ENCODE data around the gene RCSD1.
A peak's percentile ranks its signal among the peaks of the same experiment; 100 is the strongest.

RCSD1 gene

GRCh38 chr1:167744901-167745300 lies 114.9 kb downstream of the RCSD1 start:
- Histone ChIP-seq H3K4me3 (no peak overlapping the region), H3K27ac (no peak overlapping the region), H3K27me3 (no peaks in the 10 kb centered on the region), H3K4me1 (peaks cover 45% of the 10 kb centered on the region), H3K9ac (no peak overlapping the region), H3K4me2 (no peak overlapping the region), H4K20me1 (peaks cover 4% of the 10 kb centered on the region; the same call in 1 of the 2 replicates), H3K9me3 (0 out of 2 replicates have a peak, but pooled peaks cover 2% of the 10 kb centered on the region), H3K36me3 (peaks cover 5% of the 10 kb centered on the region; the same call in 1 of the 2 replicates)
- TF ChIP-seq Cebpa-rat (IDR thresholded peaks at IDR 0.05), result no peak

- H3K9ac ChIP-seq, result no peak overlapping the region
Observed at GRCh38 chr1:167746013-167746672, 116.1 kb downstream of the RCSD1 start.

GRCh38 chr1:167746988-167747655 lies 117.1 kb downstream of the RCSD1 start:
- H3K27me3 ChIP-seq, result no peaks in the 10 kb centered on the region
- 0 out of 2 replicates have a peak, but pooled peaks cover 2% of the 10 kb centered on the region for H3K9me3 ChIP-seq
- TF ChIP-seq Cebpa-rat (IDR thresholded peaks at IDR 0.05), result no peak
- H3K4me2 ChIP-seq, result no peak overlapping the region
- no peak overlapping the region for H3K4me3 ChIP-seq
- no peak overlapping the region for H3K27ac ChIP-seq
- H3K4me1 ChIP-seq, result peaks cover 62% of the 10 kb centered on the region
- H3K9ac ChIP-seq, result no peak overlapping the region
- H4K20me1 ChIP-seq, result no peaks in the 10 kb centered on the region; the same call in 1 of the 2 replicates
- peaks cover 5% of the 10 kb centered on the region; the same call in 1 of the 2 replicates for H3K36me3 ChIP-seq

More at GRCh38 chr1:167746013-167746672, 116.1 kb downstream of the RCSD1 start:
- Histone ChIP-seq H3K4me2 (no peak overlapping the region), H3K27me3 (no peaks in the 10 kb centered on the region), H3K4me1 (peaks cover 58% of the 10 kb centered on the region), H3K9me3 (0 out of 2 replicates have a peak, but pooled peaks cover 2% of the 10 kb centered on the region), H4K20me1 (no peaks in the 10 kb centered on the region; the same call in 1 of the 2 replicates), H3K27ac (no peak overlapping the region), H3K4me3 (no peak overlapping the region), H3K36me3 (peaks cover 5% of the 10 kb centered on the region; the same call in 1 of the 2 replicates)
- no peak for TF ChIP-seq Cebpa-rat (IDR thresholded peaks at IDR 0.05)

GRCh38 chr1:167747988-167748387 lies 118.0 kb downstream of the RCSD1 start:
- Histone ChIP-seq H3K4me3 (no peak overlapping the region), H3K9ac (no peak overlapping the region), H3K9me3 (0 out of 2 replicates have a peak, but pooled peaks cover 2% of the 10 kb centered on the region), H3K4me1 (peaks cover 63% of the 10 kb centered on the region), H3K36me3 (peaks cover 5% of the 10 kb centered on the region; the same call in 1 of the 2 replicates), H4K20me1 (no peaks in the 10 kb centered on the region; the same call in 1 of the 2 replicates), H3K27me3 (no peaks in the 10 kb centered on the region), H3K27ac (no peak overlapping the region), H3K4me2 (no peak overlapping the region)
- TF ChIP-seq Cebpa-rat (IDR thresholded peaks at IDR 0.05), result no peak

- Histone ChIP-seq H3K4me3 (no peak overlapping the region), H3K9ac (no peak overlapping the region), H3K27me3 (no peaks in the 10 kb centered on the region), H3K4me2 (no peak overlapping the region), H4K20me1 (no peaks in the 10 kb centered on the region; the same call in 1 of the 2 replicates), H3K4me1 (peaks cover 60% of the 10 kb centered on the region), H3K36me3 (peaks cover 5% of the 10 kb centered on the region; the same call in 1 of the 2 replicates), H3K27ac (no peak overlapping the region), H3K9me3 (no peaks in the 10 kb centered on the region)
- TF ChIP-seq Cebpa-rat (IDR thresholded peaks at IDR 0.05), result no peak
Observed at GRCh38 chr1:167748906-167749305, 118.9 kb downstream of the RCSD1 start.

GRCh38 chr1:167749741-167750140 lies 119.7 kb downstream of the RCSD1 start:
- H3K27me3 ChIP-seq, result no peaks in the 10 kb centered on the region
- peak overlapping the region; percentile 27; the same call in 1 of the 2 replicates for H3K27ac ChIP-seq
- no peak overlapping the region for H3K9ac ChIP-seq
- no peaks in the 10 kb centered on the region; the same call in 1 of the 2 replicates for H4K20me1 ChIP-seq
- H3K4me3 ChIP-seq, result no peak overlapping the region
- peaks cover 5% of the 10 kb centered on the region; the same call in 1 of the 2 replicates for H3K36me3 ChIP-seq
- no peaks in the 10 kb centered on the region for H3K9me3 ChIP-seq
- no peak for TF ChIP-seq Cebpa-rat (IDR thresholded peaks at IDR 0.05)
- peaks cover 65% of the 10 kb centered on the region for H3K4me1 ChIP-seq
- peak overlapping the region; percentile 72 for H3K4me2 ChIP-seq

- peak overlapping the region; percentile 93 for H3K27ac ChIP-seq
- no peak overlapping the region for H3K4me3 ChIP-seq
- H3K4me2 ChIP-seq, result peak overlapping the region; percentile 72
- peaks cover 74% of the 10 kb centered on the region for H3K4me1 ChIP-seq
- H4K20me1 ChIP-seq, result no peaks in the 10 kb centered on the region
- no peak for TF ChIP-seq Cebpa-rat (IDR thresholded peaks at IDR 0.05)
- no peaks in the 10 kb centered on the region for H3K27me3 ChIP-seq
- H3K9ac ChIP-seq, result no peak overlapping the region
- H3K9me3 ChIP-seq, result no peaks in the 10 kb centered on the region
- peaks cover 5% of the 10 kb centered on the region; the same call in 1 of the 2 replicates for H3K36me3 ChIP-seq
Observed at GRCh38 chr1:167750641-167751040, 120.6 kb downstream of the RCSD1 start.

GRCh38 chr1:167751676-167752075 lies 121.6 kb downstream of the RCSD1 start:
- peak overlapping the region; percentile 77 for H3K9ac ChIP-seq
- peak overlapping the region; percentile 72 for H3K4me2 ChIP-seq
- peaks cover 85% of the 10 kb centered on the region for H3K4me1 ChIP-seq
- peak overlapping the region; percentile 93 for H3K27ac ChIP-seq
- no peak for TF ChIP-seq Cebpa-rat (IDR thresholded peaks at IDR 0.05)
- H3K27me3 ChIP-seq, result no peaks in the 10 kb centered on the region
- H3K4me3 ChIP-seq, result no peak overlapping the region
- peaks cover 5% of the 10 kb centered on the region; the same call in 1 of the 2 replicates for H3K36me3 ChIP-seq
- H3K9me3 ChIP-seq, result no peaks in the 10 kb centered on the region
- H4K20me1 ChIP-seq, result no peaks in the 10 kb centered on the region

GRCh38 chr1:167752219-167752985 lies 122.4 kb downstream of the RCSD1 start:
- peak overlapping the region; percentile 77 for H3K9ac ChIP-seq
- peak overlapping the region; percentile 56; the same call in 1 of the 2 replicates for H3K4me3 ChIP-seq
- H3K36me3 ChIP-seq, result no peaks in the 10 kb centered on the region
- H4K20me1 ChIP-seq, result no peaks in the 10 kb centered on the region
- no peaks in the 10 kb centered on the region for H3K9me3 ChIP-seq
- TF ChIP-seq Cebpa-rat (IDR thresholded peaks at IDR 0.05), result no peak
- H3K27me3 ChIP-seq, result no peaks in the 10 kb centered on the region
- peak overlapping the region; percentile 72 for H3K4me2 ChIP-seq
- peak overlapping the region; percentile 93 for H3K27ac ChIP-seq
- H3K4me1 ChIP-seq, result peaks cover 85% of the 10 kb centered on the region
